Kidney (tissue), 14 donors: ENCODE measurements around the gene IGF2BP3. TPM values are rescaled to one million over a fixed set of nuclear protein-coding genes. Genes with fewer than 3 reads are reported as not detected.

Source experiments
- DNase-seq, 5 donors: peaks; one replicate each; pipeline ENCODE4 v3.0.0-alpha.2; 2013 to 2020
- FAIRE-seq: peaks from 2 replicates; lab custom pipeline; 2012; peaks lifted over from hg19 to GRCh38; lab: Jason Lieb, UNC
- H3K27ac ChIP-seq, 2 donors: one replicate each; pipeline ENCODE4 v1.7.0; 2013; ENCODE audit warnings: low read depth in 2 of 2, low read length in 2 of 2, inconsistent platforms in 1 of 2
- H3K27me3 ChIP-seq: one replicate; pipeline ENCODE4 v1.7.1; 2013; ENCODE audit warnings: low read length, inconsistent platforms; ENCODE audit not compliant: control insufficient read depth, insufficient read depth
- H3K36me3 ChIP-seq, 3 donors: one replicate each; pipeline versions ENCODE4 v1.7.0 to v1.7.1; 2013; ENCODE audit warnings: low read length in 3 of 3, control low read depth in 1 of 3, inconsistent platforms in 1 of 3; ENCODE audit not compliant: insufficient read depth in 3 of 3, control insufficient read depth in 2 of 3
- H3K4me1 ChIP-seq, 3 donors: one replicate each; pipeline versions ENCODE4 v1.7.0 to v1.7.1; 2013; ENCODE audit warnings: low read length in 3 of 3, inconsistent platforms in 1 of 3, low read depth in 1 of 3; ENCODE audit not compliant: control insufficient read depth in 2 of 3, insufficient read depth in 2 of 3
- H3K4me3 ChIP-seq, 3 donors: one replicate each; pipeline versions ENCODE4 v1.7.0 to v1.8.1; 2013; ENCODE audit warnings: low read length in 3 of 3, control low read depth in 1 of 3, inconsistent platforms in 1 of 3
- H3K9ac ChIP-seq, 3 donors: one replicate each; pipeline versions ENCODE4 v1.7.0 to v1.7.1; 2013; ENCODE audit warnings: low read length in 3 of 3, control low read depth in 1 of 3, inconsistent platforms in 1 of 3
- H3K9me3 ChIP-seq, 3 donors: one replicate each; pipeline versions ENCODE4 v1.7.0 to v1.7.1; 2013; ENCODE audit warnings: low read length in 3 of 3, control low read depth in 1 of 3, inconsistent platforms in 1 of 3; ENCODE audit not compliant: control insufficient read depth in 2 of 3, insufficient read depth in 1 of 3
- CTCF ChIP-seq: IDR thresholded peaks from 3 replicates; pipeline ENCODE4 v1.5.1; 2012; ENCODE audit warnings: mild to moderate bottlenecking, moderate library complexity, borderline replicate concordance; ENCODE audit not compliant: insufficient read depth; ENCODE audit errors: extremely low read depth
- intact Hi-C: fragments of 100-400 bp; cut with DNase I; formaldehyde crosslinking; loops from one replicate; pipeline ENCODE4 v1.11.1; 2022
- polyA plus RNA-seq: library from polyadenylated mRNA; stranded (reverse); fragments of 350-450 nt; fragmentation: Illumina TruSeq; extraction: RNeasy Lipid Tissue Mini Kit (QIAGEN cat#74804); gene quantifications from one replicate; pipeline ENCODE4 v1.2.3, GENCODE V29; 2014; ENCODE audit warnings: low read depth, low replicate concordance; ENCODE audit not compliant: insufficient read depth
- total RNA-seq: library from RNA; stranded (reverse); fragmentation: NEBNext Ultra II Directional; extraction: Animal tissue kit (Norgen Biotek cat#: 25700); gene quantifications from one replicate; pipeline ENCODE4 v1.2.1, GENCODE V29; 2021
- donor health status: control.
- donor health status: control.
- donor health status: control.
- donor health status: control.
- donor health status: control.
- donor health status: DM: yes; HTN: yes; CAD: no.
- donor health status: Normal renal cell carcinoma (clear cell type).

The IGF2BP3 gene
- total and polyA plus RNA-seq, 2 donors from 2014 or later: 0.85 TPM; not detected in 1

GRCh38 chr7:23472046-23472445 is 1.8 kb upstream of the IGF2BP3 start:
- H3K27me3 ChIP-seq: peaks cover 2% of the 10 kb centered on the region
- H3K27ac ChIP-seq: no peak overlapping the region
- TF ChIP-seq CTCF: no peak
- peaks cover 0 to 6% (median 0%) of the 10 kb centered on the region in 3 donors for H3K9me3 ChIP-seq
- H3K9ac ChIP-seq: peak overlapping the region in 1 of 3 donors; percentile 43
- FAIRE-seq (no peak), DNase-seq (peak in 2 of 5 donors; percentile 30 to 45)
- peak overlapping the region in 1 of 3 donors; percentile 50 for H3K4me3 ChIP-seq
- intact Hi-C loops: no loop called here
- no peaks in the 10 kb centered on the region for H3K36me3 ChIP-seq
- H3K4me1 ChIP-seq: peaks cover 0 to 2% (median 0%) of the 10 kb centered on the region in 3 donors

- intact Hi-C loops: no loop called here
- Histone ChIP-seq H3K27me3 (peaks cover 2% of the 10 kb centered on the region), H3K4me3 (peak overlapping the region in 1 of 3 donors; percentile 80), H3K27ac (no peak overlapping the region), H3K36me3 (no peaks in the 10 kb centered on the region), H3K9ac (peak overlapping the region in 1 of 3 donors; percentile 43), H3K9me3 (peaks cover 0 to 6% (median 0%) of the 10 kb centered on the region in 3 donors), H3K4me1 (peaks cover 0 to 2% (median 0%) of the 10 kb centered on the region in 3 donors)
- FAIRE-seq (no peak), DNase-seq (peak in 4 of 5 donors; percentile 94 to 96 (median 96))
- TF ChIP-seq CTCF: no peak
Measured at GRCh38 chr7:23471106-23471859, 992 bp upstream of the IGF2BP3 start.

GRCh38 chr7:23469961-23470250 is 385 bp downstream of the IGF2BP3 start:
- no peak for DNase-seq
- Histone ChIP-seq H3K27me3 (no peaks in the 10 kb centered on the region), H3K36me3 (no peaks in the 10 kb centered on the region), H3K4me3 (peak overlapping the region in 1 of 3 donors; percentile 80), H3K9ac (peak overlapping the region in 1 of 3 donors; percentile 73), H3K4me1 (peaks cover 0 to 4% (median 2%) of the 10 kb centered on the region in 3 donors), H3K27ac (no peak overlapping the region), H3K9me3 (peaks cover 0 to 5% (median 0%) of the 10 kb centered on the region in 3 donors)
- TF ChIP-seq CTCF: no peak
- intact Hi-C loops: no loop called here
- FAIRE-seq: no peak
